Measurements from ENCODE around the gene SYT5. TPM values are rescaled to one million over a fixed set of nuclear protein-coding genes. Genes with fewer than 3 reads are reported as not detected.
"Not testable (repeated sequence)": the region's sequence is repeated elsewhere in the genome, so short reads cannot be mapped to it uniquely, and the experiment has no call there.

SYT5 gene
- total RNA-seq, 1 donor: 0.45 TPM

DNA sequence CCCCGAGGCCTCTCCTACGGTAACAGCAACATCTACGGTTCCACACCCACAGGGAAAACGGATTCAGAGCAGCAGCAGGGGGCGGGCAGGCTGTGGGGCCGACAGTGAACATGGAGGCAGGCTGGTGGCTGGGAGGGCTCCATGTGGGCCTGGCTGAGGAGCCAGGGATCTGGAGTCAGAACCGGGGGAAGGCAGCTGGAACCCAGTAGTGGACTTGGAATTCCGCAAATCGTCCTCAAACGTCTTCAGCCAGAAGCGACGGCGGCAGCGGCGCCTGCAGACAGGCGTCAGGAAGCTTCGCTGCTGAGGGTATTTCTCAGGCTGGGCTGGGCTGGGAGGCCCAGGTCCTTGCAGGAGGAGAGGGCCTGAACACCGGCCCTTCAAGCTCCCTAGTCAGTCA lies 46.7 kb upstream of the SYT5 start:
- no peak for DNase-seq (ENCODE audit: low read depth)
- no peak overlapping the region for H3K4me3 ChIP-seq (ENCODE audit: low read depth, low read length)
- TF ChIP-seq, protein P1, sequence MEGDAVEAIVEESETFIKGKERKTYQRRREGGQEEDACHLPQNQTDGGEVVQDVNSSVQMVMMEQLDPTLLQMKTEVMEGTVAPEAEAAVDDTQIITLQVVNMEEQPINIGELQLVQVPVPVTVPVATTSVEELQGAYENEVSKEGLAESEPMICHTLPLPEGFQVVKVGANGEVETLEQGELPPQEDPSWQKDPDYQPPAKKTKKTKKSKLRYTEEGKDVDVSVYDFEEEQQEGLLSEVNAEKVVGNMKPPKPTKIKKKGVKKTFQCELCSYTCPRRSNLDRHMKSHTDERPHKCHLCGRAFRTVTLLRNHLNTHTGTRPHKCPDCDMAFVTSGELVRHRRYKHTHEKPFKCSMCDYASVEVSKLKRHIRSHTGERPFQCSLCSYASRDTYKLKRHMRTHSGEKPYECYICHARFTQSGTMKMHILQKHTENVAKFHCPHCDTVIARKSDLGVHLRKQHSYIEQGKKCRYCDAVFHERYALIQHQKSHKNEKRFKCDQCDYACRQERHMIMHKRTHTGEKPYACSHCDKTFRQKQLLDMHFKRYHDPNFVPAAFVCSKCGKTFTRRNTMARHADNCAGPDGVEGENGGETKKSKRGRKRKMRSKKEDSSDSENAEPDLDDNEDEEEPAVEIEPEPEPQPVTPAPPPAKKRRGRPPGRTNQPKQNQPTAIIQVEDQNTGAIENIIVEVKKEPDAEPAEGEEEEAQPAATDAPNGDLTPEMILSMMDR (IDR thresholded peaks at IDR 0.05; ENCODE audit: insufficient read depth, low read length): no peak

DNA sequence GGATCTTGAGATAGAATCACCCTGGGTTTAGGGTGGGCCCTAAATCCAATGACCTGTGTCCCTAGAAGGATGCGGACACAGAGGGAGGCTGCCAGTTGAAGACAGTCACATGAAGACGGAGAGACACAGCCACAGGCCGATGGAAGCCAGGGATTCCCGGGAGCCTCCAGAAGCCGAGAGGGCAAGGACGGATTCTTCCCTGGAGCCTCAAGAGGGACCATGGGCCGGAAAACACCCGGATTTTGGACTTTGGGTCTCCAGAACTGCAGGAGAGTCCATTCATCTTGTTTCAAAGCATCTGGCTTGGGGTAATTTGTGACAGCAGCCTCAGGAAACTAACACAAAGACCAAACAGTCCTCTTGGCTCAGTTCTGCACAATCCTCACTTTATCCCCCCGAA lies 46.2 kb upstream of the SYT5 start:
- no peak overlapping the region for H3K4me3 ChIP-seq (ENCODE audit: low read depth, low read length)
- TF ChIP-seq, protein P1 (IDR thresholded peaks at IDR 0.05; ENCODE audit: insufficient read depth, low read length): no peak
- DNase-seq (ENCODE audit: low read depth): no peak

DNA sequence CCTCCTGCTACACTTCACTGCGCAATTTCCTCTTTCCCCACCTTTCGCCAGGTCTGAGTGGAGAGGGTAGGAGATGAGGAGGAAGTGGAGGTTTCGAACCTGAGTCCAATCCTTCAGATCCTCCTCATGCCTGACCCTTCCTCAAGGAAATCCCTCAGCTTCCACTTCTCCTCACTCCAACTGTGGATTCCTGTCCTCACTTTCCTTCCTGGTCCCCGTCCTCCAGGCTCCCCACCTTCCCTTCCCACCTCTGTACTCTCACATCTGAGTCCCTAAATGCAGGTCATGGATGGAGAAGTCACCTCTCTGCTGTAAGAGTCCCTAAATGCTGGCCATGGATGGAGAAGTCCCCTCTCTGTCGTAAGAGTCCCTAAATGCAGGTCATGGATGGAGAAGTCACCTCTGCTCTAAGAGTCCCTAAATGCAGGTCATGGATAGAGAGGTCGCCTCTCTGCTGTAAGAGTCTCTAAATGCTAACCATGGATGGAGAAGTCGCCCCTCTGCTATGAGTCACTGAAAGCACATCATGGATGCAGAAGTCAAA lies 45.4 kb upstream of the SYT5 start:
- DNase-seq (ENCODE audit: low read depth): no peak
- H3K4me3 ChIP-seq (ENCODE audit: low read depth, low read length): no peak overlapping the region
- TF ChIP-seq, protein P1 (IDR thresholded peaks at IDR 0.05; ENCODE audit: insufficient read depth, low read length): no peak

DNA sequence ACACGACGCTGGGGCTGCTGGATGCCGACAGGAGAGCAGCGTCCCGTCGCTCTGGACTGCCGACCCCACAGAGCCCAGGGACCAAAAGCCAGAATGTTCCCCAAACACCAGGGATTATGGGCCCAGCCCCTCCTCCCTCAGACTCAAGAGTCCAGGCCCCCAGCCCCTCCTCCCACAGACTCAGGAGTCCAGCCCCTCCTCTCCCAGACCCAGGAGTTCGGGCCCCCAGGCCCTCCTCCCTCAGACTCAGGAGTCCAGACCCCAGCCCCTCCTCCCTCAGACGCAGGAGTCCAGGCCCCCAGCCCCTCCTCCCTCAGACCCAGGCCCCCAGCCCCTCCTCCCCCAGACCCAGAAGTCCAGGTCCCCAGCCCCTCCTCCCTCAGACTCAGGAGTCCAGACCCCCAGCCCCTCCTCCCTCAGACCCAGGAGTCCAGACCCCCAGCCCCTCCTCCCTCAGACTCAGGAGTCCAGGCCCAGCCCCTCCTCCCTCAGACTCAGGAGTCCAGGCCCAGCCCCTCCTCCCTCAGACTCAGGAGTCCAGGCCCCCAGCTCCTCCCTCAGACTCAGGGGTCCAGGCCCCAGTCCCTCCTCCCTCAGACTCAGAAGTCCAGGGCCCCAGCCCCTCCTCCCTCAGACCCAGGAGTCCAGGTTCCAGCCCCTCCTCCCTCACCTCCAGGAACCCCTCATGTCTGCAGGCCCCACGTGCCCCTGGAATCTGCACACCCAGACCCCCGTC lies 44.8 kb upstream of the SYT5 start:
- DNase-seq (ENCODE audit: low read depth); H3K4me3 ChIP-seq (ENCODE audit: low read depth, low read length): not testable (repeated sequence)

DNA sequence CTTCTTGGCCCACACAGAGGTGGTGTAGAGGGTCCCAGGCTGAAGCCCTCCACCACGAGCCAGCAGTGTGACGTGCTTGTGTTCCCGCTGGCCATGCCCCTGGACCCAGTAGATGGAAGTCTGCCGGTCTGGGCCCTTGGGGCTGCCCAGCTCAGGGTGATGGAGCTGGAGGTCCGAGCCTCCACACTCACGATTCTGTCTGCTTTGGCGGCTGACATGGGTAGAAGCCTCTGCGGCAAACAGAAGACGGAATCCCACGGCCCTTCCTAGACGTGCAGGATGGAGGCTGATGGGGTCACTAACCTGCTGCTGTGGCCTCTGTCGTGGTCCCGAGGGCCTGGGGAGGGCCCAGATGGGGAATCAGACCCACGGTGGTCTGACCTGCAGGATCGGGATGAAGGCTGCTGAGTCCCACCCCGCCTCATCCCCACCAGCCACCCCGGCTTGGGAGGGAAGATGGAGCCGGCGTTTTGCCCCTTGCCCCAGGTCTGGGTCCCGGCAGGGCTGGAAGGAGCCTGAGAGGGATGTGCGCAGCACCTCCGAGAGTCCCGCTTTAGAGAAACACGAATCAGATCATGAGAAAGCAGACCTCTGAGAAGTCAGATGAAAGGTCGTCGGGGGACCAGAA lies 44.1 kb upstream of the SYT5 start:
- H3K4me3 ChIP-seq (ENCODE audit: low read depth, low read length): no peak overlapping the region
- TF ChIP-seq, protein P1 (IDR thresholded peaks at IDR 0.05; ENCODE audit: insufficient read depth, low read length): no peak
- DNase-seq (ENCODE audit: low read depth): no peak

DNA sequence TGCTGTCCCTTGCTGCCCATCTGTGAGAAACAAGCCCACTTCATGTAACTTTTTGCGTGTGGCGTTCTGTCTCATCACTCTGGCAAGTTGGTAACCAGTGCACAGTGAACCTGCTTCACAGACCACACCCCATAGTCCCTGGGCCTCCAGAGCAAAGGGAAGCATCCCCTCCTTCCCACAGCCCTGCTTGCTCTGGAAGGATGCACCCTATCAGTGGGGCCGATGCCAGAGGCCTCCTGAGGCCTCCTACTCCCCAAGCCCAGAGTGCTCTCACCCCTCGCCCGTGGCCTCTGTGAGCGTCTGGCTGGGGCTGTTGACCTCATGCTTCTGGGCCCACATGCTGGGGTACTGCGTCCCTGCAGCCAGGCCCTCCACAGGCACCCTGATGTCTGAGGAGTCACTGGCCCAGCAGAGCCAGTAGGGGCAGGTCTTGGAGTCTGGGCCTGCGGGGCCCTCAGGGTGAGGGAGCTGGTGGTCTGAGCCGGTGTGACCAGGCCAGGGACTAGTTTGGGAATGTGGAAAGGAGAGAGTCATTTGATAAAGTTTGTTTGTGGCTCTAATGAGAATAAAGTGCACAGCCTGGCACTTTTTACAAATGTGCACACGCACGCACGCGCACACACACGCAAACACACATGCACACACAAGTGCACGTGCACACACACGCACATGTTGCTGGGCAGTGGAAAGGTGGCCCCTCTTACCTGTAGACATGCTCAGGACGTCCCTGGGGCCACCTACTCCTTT lies 43.4 kb upstream of the SYT5 start:
- no peak for DNase-seq (ENCODE audit: low read depth)
- H3K4me3 ChIP-seq (ENCODE audit: low read depth, low read length): no peak overlapping the region
- TF ChIP-seq, protein P1 (IDR thresholded peaks at IDR 0.05; ENCODE audit: insufficient read depth, low read length): no peak

DNA sequence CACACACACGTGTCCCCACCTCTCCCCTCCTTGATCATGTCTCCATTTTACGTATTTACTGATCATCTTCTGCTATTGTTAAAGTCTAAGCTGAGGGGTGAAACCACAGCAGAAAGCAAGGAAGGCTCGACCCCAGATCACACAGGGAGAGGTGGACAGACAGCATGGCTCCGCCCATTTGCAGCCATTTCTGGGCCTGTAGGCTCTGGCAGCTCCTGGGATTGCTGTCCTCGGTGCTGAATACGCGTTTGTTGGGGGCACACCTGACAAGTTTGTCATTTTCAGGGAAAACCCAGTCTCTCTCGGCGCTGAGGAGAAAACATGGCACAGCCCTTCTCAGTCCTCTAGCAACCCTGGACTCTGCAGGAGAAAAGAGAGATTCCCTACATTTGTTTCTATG lies 40.4 kb upstream of the SYT5 start:
- DNase-seq (ENCODE audit: low read depth): no peak
- TF ChIP-seq, protein P1 (IDR thresholded peaks at IDR 0.05; ENCODE audit: insufficient read depth, low read length): no peak
- H3K4me3 ChIP-seq (ENCODE audit: low read depth, low read length): no peak overlapping the region
